HepG2 (cell line): ENCODE results near the gene APRT. TPM values are rescaled to one million over a fixed set of nuclear protein-coding genes. Genes with fewer than 3 reads are reported as not detected.

Experiments used
- ASH2L ChIP-seq: fragments of 300-600, 200-600 bp; sonication (generic); IDR thresholded peaks from 2 replicates; pipeline ENCODE4 v1.7.0; 2017; ENCODE audit warnings: low read depth, mild to moderate bottlenecking, moderate library complexity, mixed read lengths, low read length; ENCODE audit not compliant: insufficient read length
- ATF7 ChIP-seq, 2 experiments: fragments of 450-650 bp in 1 of 2; sonication (generic) in 1 of 2; formaldehyde crosslinking in 1 of 2; IDR thresholded peaks; 2 replicates each; pipeline versions ENCODE4 v1.4.0 to v1.6.1; 2016 to 2020; ENCODE audit warnings: antibody characterized with exemption in 1 of 2, mild to moderate bottlenecking in 1 of 2, missing genetic modification reagents in 1 of 2
- CC2D1A ChIP-seq: sonication (generic); formaldehyde crosslinking; IDR thresholded peaks from 2 replicates; pipeline ENCODE4 v1.8.1; 2023; ENCODE audit warnings: mild to moderate bottlenecking, missing genetic modification reagents
- ISL2 ChIP-seq: sonication (generic); formaldehyde crosslinking; IDR thresholded peaks from 2 replicates; pipeline ENCODE4 v1.5.0; 2020; ENCODE audit warnings: missing genetic modification reagents
- MTA3 ChIP-seq: sonication (generic); formaldehyde crosslinking; IDR thresholded peaks from 2 replicates; pipeline ENCODE4 v1.4.0; 2020; ENCODE audit warnings: missing genetic modification reagents
- NFKBIZ ChIP-seq: IDR thresholded peaks from 2 replicates; pipeline ENCODE4 v1.6.1; 2018; ENCODE audit warnings: missing genetic modification reagents, missing compliant biosample characterization
- REPIN1 ChIP-seq: sonication (generic); formaldehyde crosslinking; IDR thresholded peaks from 2 replicates; pipeline ENCODE4 v1.8.0; 2022; ENCODE audit warnings: missing genetic modification reagents, low read depth, mild to moderate bottlenecking, borderline replicate concordance
- SALL2 ChIP-seq: sonication (generic); formaldehyde crosslinking; IDR thresholded peaks from 2 replicates; pipeline ENCODE4 v1.8.1; 2023; ENCODE audit warnings: mild to moderate bottlenecking, missing genetic modification reagents, inconsistent platforms
- SAP130 ChIP-seq: IDR thresholded peaks from 2 replicates; pipeline ENCODE4 v1.6.1; 2016; ENCODE audit warnings: low read depth
- TRIM24 ChIP-seq: sonication (generic); formaldehyde crosslinking; IDR thresholded peaks from 2 replicates; pipeline ENCODE4 v1.8.0; 2022; ENCODE audit warnings: mild to moderate bottlenecking, missing genetic modification reagents
- ZNF530 ChIP-seq: sonication (generic); formaldehyde crosslinking; IDR thresholded peaks from 2 replicates; pipeline ENCODE4 v1.5.0; 2020; ENCODE audit warnings: low read depth, mild to moderate bottlenecking, missing genetic modification reagents
- ZNF550 ChIP-seq: sonication (generic); formaldehyde crosslinking; IDR thresholded peaks from 2 replicates; pipeline ENCODE4 v1.4.0; 2020; ENCODE audit warnings: mild to moderate bottlenecking, missing genetic modification reagents, borderline replicate concordance
- ZNF672 ChIP-seq: sonication (generic); formaldehyde crosslinking; IDR thresholded peaks from 2 replicates; pipeline ENCODE4 v1.8.1; 2022; ENCODE audit warnings: missing genetic modification reagents
- ZNF749 ChIP-seq: sonication (generic); formaldehyde crosslinking; IDR thresholded peaks from 2 replicates; pipeline ENCODE4 v1.8.0; 2022; ENCODE audit warnings: mild to moderate bottlenecking, missing genetic modification reagents, moderate library complexity, borderline replicate concordance
- ZNF775 ChIP-seq: sonication (generic); formaldehyde crosslinking; IDR thresholded peaks from 2 replicates; pipeline ENCODE4 v1.4.0; 2020; ENCODE audit warnings: missing genetic modification reagents, mild to moderate bottlenecking, moderate library complexity, borderline replicate concordance
- polyA plus RNA-seq, 8 experiments: library from polyadenylated mRNA; depleted of rRNA in 3 of 8; stranded (reverse) in 7 of 8; unstranded in 1 of 8; fragments of >200 nt; fragmentation: Illumina TruSeq in 4 of 8; extraction: Trizol in 4 of 8; gene quantifications; 2 replicates each; pipeline versions ENCODE4 v1.2.1 to v1.2.3, GENCODE V29; 2011 to 2016; ENCODE audit warnings: low read depth in 4 of 8, missing spikeins in 1 of 8, mixed read lengths in 1 of 8; ENCODE audit not compliant: insufficient read depth in 1 of 8
- total RNA-seq, 5 experiments: library from RNA; depleted of rRNA; stranded (reverse); fragments of >200 nt; fragmentation: Illumina TruSeq; extraction: Trizol; gene quantifications; 2 replicates each; pipeline ENCODE4 v1.2.3, GENCODE V29; 2016; ENCODE audit warnings: low read depth in 1 of 5
- TF ChIP-seq, protein P1 (sequence below): IDR thresholded peaks from 2 replicates; pipeline ENCODE4 v1.6.1; 2016; ENCODE audit warnings: low read depth, control low read depth
- TF ChIP-seq, protein P2 (sequence below): sonication (generic); formaldehyde crosslinking; IDR thresholded peaks from 2 replicates; pipeline ENCODE4 v1.4.0; 2020; ENCODE audit warnings: missing genetic modification reagents
- TF ChIP-seq, protein P3 (sequence below): IDR thresholded peaks from 2 replicates; pipeline ENCODE4 v1.6.1; 2018; ENCODE audit warnings: missing genetic modification reagents, mild to moderate bottlenecking, missing compliant biosample characterization
- TF ChIP-seq, protein P4 (sequence below): sonication (generic); formaldehyde crosslinking; IDR thresholded peaks from 2 replicates; pipeline ENCODE4 v1.4.0; 2020; ENCODE audit warnings: mild to moderate bottlenecking, low read depth, missing genetic modification reagents
- TF ChIP-seq, protein P5 (sequence below): sonication (generic); formaldehyde crosslinking; IDR thresholded peaks from 2 replicates; pipeline ENCODE4 v1.8.0; 2022; ENCODE audit warnings: mild to moderate bottlenecking, missing genetic modification reagents, moderate library complexity

The APRT gene
- total and polyA plus RNA-seq, 2 of the 13 experiments (the other 11 are each of a cell fraction or from before 2014, with no cell fraction given): 155 to 242 TPM

DNA sequence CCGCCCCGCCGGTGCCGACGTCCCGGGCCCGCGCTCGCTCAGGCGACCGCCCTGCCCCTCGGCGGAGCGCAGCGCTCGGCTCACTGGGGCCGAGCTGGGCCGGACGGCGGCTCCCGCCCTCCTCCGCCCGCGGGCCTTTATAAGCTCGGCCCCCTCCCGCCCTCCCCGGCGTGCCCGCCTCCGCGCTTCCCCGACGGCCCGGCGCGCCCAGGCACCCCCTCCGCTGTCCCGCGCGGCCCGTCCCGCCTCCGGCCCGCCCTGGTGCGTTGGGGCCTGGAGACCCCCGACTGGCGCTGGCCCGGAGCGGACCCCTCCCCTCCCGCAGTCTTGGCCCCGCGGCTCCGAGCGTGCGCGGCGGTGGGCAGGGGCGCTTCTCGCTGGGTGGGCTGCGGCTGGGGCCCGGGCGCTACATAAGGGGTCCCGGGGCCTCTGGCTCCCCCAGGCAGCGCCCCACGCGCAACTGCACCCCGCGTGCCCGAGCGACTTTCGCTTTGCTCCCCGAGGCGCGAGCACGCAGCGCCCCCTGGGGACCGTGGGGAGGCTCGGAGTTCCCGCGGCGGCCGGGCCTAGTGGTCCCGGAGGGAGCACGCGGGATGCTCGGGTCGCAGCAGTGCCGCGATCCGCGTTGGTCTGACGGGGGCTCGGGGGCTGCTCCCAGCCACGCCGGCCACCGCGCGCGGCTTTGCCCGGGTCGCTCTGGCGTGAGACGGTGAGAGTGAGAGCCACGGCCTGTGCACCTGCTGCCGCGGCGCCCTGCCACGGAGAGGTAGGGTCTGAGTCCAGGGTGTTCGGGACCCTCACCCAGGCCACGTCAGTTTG, 26.4 kb downstream of the APRT start, which contains the start of gene PIEZO1 (continued):
- TF ChIP-seq, protein P1, sequence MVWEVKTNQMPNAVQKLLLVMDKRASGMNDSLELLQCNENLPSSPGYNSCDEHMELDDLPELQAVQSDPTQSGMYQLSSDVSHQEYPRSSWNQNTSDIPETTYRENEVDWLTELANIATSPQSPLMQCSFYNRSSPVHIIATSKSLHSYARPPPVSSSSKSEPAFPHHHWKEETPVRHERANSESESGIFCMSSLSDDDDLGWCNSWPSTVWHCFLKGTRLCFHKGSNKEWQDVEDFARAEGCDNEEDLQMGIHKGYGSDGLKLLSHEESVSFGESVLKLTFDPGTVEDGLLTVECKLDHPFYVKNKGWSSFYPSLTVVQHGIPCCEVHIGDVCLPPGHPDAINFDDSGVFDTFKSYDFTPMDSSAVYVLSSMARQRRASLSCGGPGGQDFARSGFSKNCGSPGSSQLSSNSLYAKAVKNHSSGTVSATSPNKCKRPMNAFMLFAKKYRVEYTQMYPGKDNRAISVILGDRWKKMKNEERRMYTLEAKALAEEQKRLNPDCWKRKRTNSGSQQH (CRISPR knock-in tag): no peak; the same call in 1 of the 2 replicates
- TF ChIP-seq TRIM24 (CRISPR knock-in tag) (no peak), REPIN1 (CRISPR knock-in tag) (peak; percentile 88), CC2D1A (no peak), ASH2L (no peak), ISL2 (peak; percentile 55; the same call in 1 of the 2 replicates), ATF7 (IDR thresholded peaks at IDR 0.05) (no peak), ATF7 (CRISPR knock-in tag; IDR thresholded peaks at IDR 0.05) (peak; percentile 56; the same call in 1 of the 2 replicates), SAP130 (CRISPR knock-in tag) (0 out of 2 replicates have a peak, but pooled peaks have one; percentile 43), ZNF550 (0 out of 2 replicates have a peak, but pooled peaks have one; percentile 26), ZNF672 (CRISPR knock-in tag) (peak; percentile 81; the same call in 1 of the 2 replicates), ZNF749 (CRISPR knock-in tag) (no peak; the same call in 1 of the 2 replicates), ZNF775 (CRISPR knock-in tag) (no peak), ZNF530 (CRISPR knock-in tag) (no peak), MTA3 (CRISPR knock-in tag) (no peak; the same call in 1 of the 2 replicates), SALL2 (CRISPR knock-in tag) (no peak; the same call in 1 of the 2 replicates), NFKBIZ (no peak)
- TF ChIP-seq, protein P2, sequence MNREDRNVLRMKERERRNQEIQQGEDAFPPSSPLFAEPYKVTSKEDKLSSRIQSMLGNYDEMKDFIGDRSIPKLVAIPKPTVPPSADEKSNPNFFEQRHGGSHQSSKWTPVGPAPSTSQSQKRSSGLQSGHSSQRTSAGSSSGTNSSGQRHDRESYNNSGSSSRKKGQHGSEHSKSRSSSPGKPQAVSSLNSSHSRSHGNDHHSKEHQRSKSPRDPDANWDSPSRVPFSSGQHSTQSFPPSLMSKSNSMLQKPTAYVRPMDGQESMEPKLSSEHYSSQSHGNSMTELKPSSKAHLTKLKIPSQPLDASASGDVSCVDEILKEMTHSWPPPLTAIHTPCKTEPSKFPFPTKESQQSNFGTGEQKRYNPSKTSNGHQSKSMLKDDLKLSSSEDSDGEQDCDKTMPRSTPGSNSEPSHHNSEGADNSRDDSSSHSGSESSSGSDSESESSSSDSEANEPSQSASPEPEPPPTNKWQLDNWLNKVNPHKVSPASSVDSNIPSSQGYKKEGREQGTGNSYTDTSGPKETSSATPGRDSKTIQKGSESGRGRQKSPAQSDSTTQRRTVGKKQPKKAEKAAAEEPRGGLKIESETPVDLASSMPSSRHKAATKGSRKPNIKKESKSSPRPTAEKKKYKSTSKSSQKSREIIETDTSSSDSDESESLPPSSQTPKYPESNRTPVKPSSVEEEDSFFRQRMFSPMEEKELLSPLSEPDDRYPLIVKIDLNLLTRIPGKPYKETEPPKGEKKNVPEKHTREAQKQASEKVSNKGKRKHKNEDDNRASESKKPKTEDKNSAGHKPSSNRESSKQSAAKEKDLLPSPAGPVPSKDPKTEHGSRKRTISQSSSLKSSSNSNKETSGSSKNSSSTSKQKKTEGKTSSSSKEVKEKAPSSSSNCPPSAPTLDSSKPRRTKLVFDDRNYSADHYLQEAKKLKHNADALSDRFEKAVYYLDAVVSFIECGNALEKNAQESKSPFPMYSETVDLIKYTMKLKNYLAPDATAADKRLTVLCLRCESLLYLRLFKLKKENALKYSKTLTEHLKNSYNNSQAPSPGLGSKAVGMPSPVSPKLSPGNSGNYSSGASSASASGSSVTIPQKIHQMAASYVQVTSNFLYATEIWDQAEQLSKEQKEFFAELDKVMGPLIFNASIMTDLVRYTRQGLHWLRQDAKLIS (CRISPR knock-in tag): 0 out of 2 replicates have a peak, but pooled peaks have one; percentile 63
- TF ChIP-seq, protein P3, sequence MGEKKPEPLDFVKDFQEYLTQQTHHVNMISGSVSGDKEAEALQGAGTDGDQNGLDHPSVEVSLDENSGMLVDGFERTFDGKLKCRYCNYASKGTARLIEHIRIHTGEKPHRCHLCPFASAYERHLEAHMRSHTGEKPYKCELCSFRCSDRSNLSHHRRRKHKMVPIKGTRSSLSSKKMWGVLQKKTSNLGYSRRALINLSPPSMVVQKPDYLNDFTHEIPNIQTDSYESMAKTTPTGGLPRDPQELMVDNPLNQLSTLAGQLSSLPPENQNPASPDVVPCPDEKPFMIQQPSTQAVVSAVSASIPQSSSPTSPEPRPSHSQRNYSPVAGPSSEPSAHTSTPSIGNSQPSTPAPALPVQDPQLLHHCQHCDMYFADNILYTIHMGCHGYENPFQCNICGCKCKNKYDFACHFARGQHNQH: 0 out of 2 replicates have a peak, but pooled peaks have one; percentile 51
- TF ChIP-seq, protein P4, sequence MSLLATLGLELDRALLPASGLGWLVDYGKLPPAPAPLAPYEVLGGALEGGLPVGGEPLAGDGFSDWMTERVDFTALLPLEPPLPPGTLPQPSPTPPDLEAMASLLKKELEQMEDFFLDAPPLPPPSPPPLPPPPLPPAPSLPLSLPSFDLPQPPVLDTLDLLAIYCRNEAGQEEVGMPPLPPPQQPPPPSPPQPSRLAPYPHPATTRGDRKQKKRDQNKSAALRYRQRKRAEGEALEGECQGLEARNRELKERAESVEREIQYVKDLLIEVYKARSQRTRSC (CRISPR knock-in tag): no peak; the same call in 1 of the 2 replicates
- TF ChIP-seq, protein P5, sequence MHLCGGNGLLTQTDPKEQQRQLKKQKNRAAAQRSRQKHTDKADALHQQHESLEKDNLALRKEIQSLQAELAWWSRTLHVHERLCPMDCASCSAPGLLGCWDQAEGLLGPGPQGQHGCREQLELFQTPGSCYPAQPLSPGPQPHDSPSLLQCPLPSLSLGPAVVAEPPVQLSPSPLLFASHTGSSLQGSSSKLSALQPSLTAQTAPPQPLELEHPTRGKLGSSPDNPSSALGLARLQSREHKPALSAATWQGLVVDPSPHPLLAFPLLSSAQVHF (CRISPR knock-in tag): peak; percentile 52; the same call in 1 of the 2 replicates
